ENCODE data around the gene OR51D1.

GRCh38 chr11:4662876-4663275, 25.6 kb downstream of the OR51D1 start:
- no peak for TF ChIP-seq CTCF (conservative IDR thresholded peaks at IDR 0.05 in 1 of 2, IDR thresholded peaks at IDR 0.05 in 1 of 2; ENCODE audit: extremely low read depth in 1 of 2, insufficient read depth in 1 of 2, low read depth in 1 of 2, low read length in 2 of 2)
- TF ChIP-seq EZH2 (IDR thresholded peaks at IDR 0.05; ENCODE audit: borderline replicate concordance, low read length), result no peak

All from mammary epithelial cell (primary cell).